K562 (cell line): ENCODE data around the gene CISD3. TPM values are rescaled to one million over a fixed set of nuclear protein-coding genes. Genes with fewer than 3 reads are reported as not detected.

Experiments
- ARHGAP35 ChIP-seq: fragments of 450-650 bp; IDR thresholded peaks from 2 replicates; pipeline ENCODE4 v1.6.1; 2018; ENCODE audit not compliant: partially characterized antibody
- BCL6 ChIP-seq: fragments of 250-450 bp; sonication (Bioruptor Pico); IDR thresholded peaks from 2 replicates; pipeline ENCODE4 v1.4.0; 2020
- CBX2 ChIP-seq: fragments of 200-600 bp; sonication (generic); IDR thresholded peaks from one replicate; pipeline ENCODE4 v1.6.1; 2012; ENCODE audit warnings: mild to moderate bottlenecking, low read length, inconsistent platforms; ENCODE audit not compliant: insufficient read depth, poor library complexity, severe bottlenecking
- CCNT2 ChIP-seq: IDR thresholded peaks from 2 replicates; pipeline ENCODE4 v1.6.1; 2011; ENCODE audit warnings: borderline replicate concordance, low read depth, mild to moderate bottlenecking, moderate library complexity, mixed read lengths, low read length; ENCODE audit not compliant: insufficient read length; ENCODE audit errors: extremely low read depth
- ELF4 ChIP-seq: fragments of 450-650 bp; formaldehyde crosslinking; IDR thresholded peaks from 2 replicates; pipeline ENCODE4 v1.4.0; 2022; ENCODE audit warnings: missing genetic modification characterization
- ETV1 ChIP-seq: fragments of 450-650 bp; conservative IDR thresholded peaks from 2 replicates; pipeline ENCODE4 v1.6.1; 2016; ENCODE audit warnings: missing genetic modification characterization, control low read depth, low read depth, missing compliant biosample characterization
- FOXK2 ChIP-seq, 2 experiments: fragments of 450-650 bp; IDR thresholded peaks in 1 of 2; conservative IDR thresholded peaks in 1 of 2; 2 replicates each; pipeline ENCODE4 v1.6.1; 2016; ENCODE audit warnings: low read depth in 2 of 2, mild to moderate bottlenecking in 1 of 2
- GATAD2B ChIP-seq: fragments of 450-650 bp; IDR thresholded peaks from 2 replicates; pipeline ENCODE4 v1.6.1; 2017; ENCODE audit warnings: mild to moderate bottlenecking, borderline replicate concordance
- HMG20A ChIP-seq: fragments of 450-650 bp; formaldehyde crosslinking; conservative IDR thresholded peaks from 2 replicates; pipeline ENCODE4 v1.4.0; 2020; ENCODE audit warnings: mild to moderate bottlenecking, mixed read lengths
- JUND ChIP-seq, 2 experiments: IDR thresholded peaks; 2 replicates in 1 of 2; 3 replicates in 1 of 2; pipeline ENCODE4 v1.6.1; 2011; ENCODE audit warnings: borderline replicate concordance in 2 of 2, low read depth in 2 of 2, low read length in 2 of 2, improper control_type of control experiment in 1 of 2, missing biosample characterization in 1 of 2, missing genetic modification characterization in 1 of 2, missing genetic modification reagents in 1 of 2
- MEF2D ChIP-seq: conservative IDR thresholded peaks from 2 replicates; pipeline ENCODE4 v1.6.1; 2016; ENCODE audit warnings: low read depth, missing genetic modification characterization, missing compliant biosample characterization
- RFX1 ChIP-seq: fragments of 450-650 bp; IDR thresholded peaks from 2 replicates; pipeline ENCODE4 v1.6.1; 2016; ENCODE audit warnings: mild to moderate bottlenecking, moderate library complexity
- SAFB2 ChIP-seq: fragments of 200-400 bp; formaldehyde crosslinking; IDR thresholded peaks from 2 replicates; pipeline ENCODE4 v1.6.1; 2018; ENCODE audit warnings: borderline replicate concordance, low read length, low read depth, moderate library complexity; ENCODE audit not compliant: severe bottlenecking
- SMAD1 ChIP-seq: fragments of 150-350 bp; IDR thresholded peaks from 2 replicates; pipeline ENCODE4 v1.6.1; 2014; ENCODE audit warnings: low read length, low read depth; ENCODE audit not compliant: partially characterized antibody
- SMARCE1 ChIP-seq: fragments of 450-650 bp; IDR thresholded peaks from 2 replicates; pipeline ENCODE4 v1.7.1; 2016; ENCODE audit warnings: mild to moderate bottlenecking
- SRF ChIP-seq, 2 experiments: fragments of 250-450, 450-650 bp in 1 of 2; sonication (Bioruptor Pico) in 1 of 2; sonication (generic) in 1 of 2; formaldehyde crosslinking; IDR thresholded peaks; 2 replicates each; pipeline versions ENCODE4 v1.5.0 to v1.5.1; 2020 to 2022; ENCODE audit warnings: mild to moderate bottlenecking in 1 of 2, missing genetic modification reagents in 1 of 2
- TCF7 ChIP-seq: sonication (generic); IDR thresholded peaks from 2 replicates; pipeline ENCODE4 v1.6.1; 2016; ENCODE audit warnings: antibody characterized with exemption, borderline replicate concordance
- ZNF316 ChIP-seq: fragments of 450-650 bp; IDR thresholded peaks from 2 replicates; pipeline ENCODE4 v1.6.1; 2016
- ZNF780A ChIP-seq: fragments of 250-450 bp; sonication (Bioruptor Pico); IDR thresholded peaks from 2 replicates; pipeline ENCODE4 v1.5.0; 2021; ENCODE audit warnings: mild to moderate bottlenecking
- polyA plus RNA-seq, 8 experiments: library from polyadenylated mRNA; depleted of rRNA in 4 of 8; stranded (reverse) in 5 of 8; unstranded in 3 of 8; fragments of >200 nt; fragmentation: Nextera tagmentation in 2 of 8; fragmentation: Illumina TruSeq in 1 of 8; extraction: Ambion mirVana in 2 of 8; extraction: Trizol in 1 of 8; gene quantifications; 2 replicates each; pipeline versions ENCODE4 v1.2.1 to v1.2.3, GENCODE V29; 2011 to 2014; ENCODE audit warnings: inconsistent platforms in 1 of 8, missing spikeins in 1 of 8
- total RNA-seq, 7 experiments: library from RNA; depleted of rRNA in 6 of 7; stranded (reverse); fragments of >200 nt in 6 of 7; fragmentation: Illumina TruSeq in 2 of 7; extraction: Trizol in 2 of 7; gene quantifications; 2 replicates each; pipeline versions ENCODE4 v1.2.1 to v1.2.3, GENCODE V29; 2011 to 2021; ENCODE audit warnings: low replicate concordance in 1 of 7
- TF ChIP-seq, protein P1 (sequence below), 3 experiments: fragments of 200-800 bp in 1 of 3; sonication (Bioruptor generic) in 1 of 3; sonication (generic) in 1 of 3; formaldehyde crosslinking in 1 of 3; IDR thresholded peaks; 2 replicates each; pipeline versions ENCODE4 v1.6.1 to v1.8.0; 2016 to 2022; ENCODE audit warnings: mild to moderate bottlenecking in 2 of 3, missing compliant biosample characterization in 2 of 3, missing genetic modification characterization in 2 of 3, missing genetic modification reagents in 1 of 3
- TF ChIP-seq, protein P2 (sequence below): sonication (generic); formaldehyde crosslinking; IDR thresholded peaks from 2 replicates; pipeline ENCODE4 v1.8.1; 2022; ENCODE audit warnings: missing genetic modification reagents
- TF ChIP-seq, protein P3 (sequence below): fragments of 450-650 bp; formaldehyde crosslinking; IDR thresholded peaks from 2 replicates; pipeline ENCODE4 v1.4.0; 2020; ENCODE audit warnings: mild to moderate bottlenecking

Gene CISD3
- total and polyA plus RNA-seq, 9 of the 15 experiments (the other 6 are each of a cell fraction or from before 2014, with no cell fraction given), result 5.0 to 60.7 (median 15.7) TPM

DNA sequence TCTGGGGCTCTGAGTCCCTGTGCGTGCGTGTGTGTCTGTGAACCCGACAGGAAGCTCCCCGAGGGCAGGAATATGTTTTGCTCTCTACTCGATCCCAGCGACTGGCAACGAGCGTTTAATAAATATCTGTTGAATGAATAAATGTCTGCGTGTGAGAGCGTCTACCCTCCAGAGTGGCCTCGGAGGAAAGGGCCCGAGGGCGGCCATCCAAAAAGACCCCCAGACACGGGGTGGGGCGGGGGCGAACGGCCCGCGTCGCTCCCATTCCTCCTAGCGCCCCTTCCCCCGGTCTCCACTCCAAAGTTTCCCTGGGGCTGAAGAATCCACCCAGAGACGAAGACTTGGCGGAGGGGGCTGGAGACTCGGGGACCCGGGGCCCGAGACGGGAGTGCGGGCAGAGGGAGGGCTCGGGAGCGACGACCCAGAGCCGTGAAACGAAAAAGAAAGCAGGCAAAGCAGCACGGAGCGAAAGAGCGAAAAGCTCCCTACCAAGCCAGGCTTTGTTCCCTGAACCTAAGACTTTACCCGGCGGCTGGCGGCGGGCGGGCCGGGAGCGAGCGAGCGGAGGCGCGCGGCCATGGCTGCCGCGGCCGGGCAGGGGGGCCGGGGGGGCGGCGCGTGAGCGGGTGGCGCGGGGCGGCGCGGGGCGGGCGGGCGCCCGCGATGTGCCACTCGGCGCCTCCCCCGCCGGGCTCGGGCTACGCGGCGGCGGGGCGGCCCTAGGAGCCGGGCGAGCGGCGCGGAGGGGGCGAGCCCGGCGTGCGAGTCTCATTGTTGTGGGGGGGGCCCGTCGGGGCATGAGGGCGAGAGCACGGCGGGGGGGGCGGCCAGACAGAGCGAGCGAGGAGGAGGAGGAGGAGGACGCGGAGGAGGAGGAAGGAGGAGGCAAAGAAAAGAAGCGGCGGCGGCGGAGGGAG is 25.3 kb upstream of the CISD3 start, which contains the start of gene MLLT6 (continued):
- no peak for TF ChIP-seq ZNF780A (CRISPR knock-in tag)
- no peak for TF ChIP-seq ARHGAP35
- no peak for TF ChIP-seq TCF7
- TF ChIP-seq GATAD2B, result 0 out of 2 replicates have a peak, but pooled peaks have one; percentile 31
- TF ChIP-seq ETV1 (tag), result no peak
- no peak for TF ChIP-seq RFX1
- TF ChIP-seq SAFB2, result no peak
- no peak for TF ChIP-seq MEF2D (tag)
- no peak for TF ChIP-seq SRF (CRISPR knock-in tag; IDR thresholded peaks at IDR 0.05)
- TF ChIP-seq CCNT2, result no peak
- peak; percentile 7; the same call in 1 of the 2 replicates for TF ChIP-seq SMARCE1
- TF ChIP-seq, protein P1, sequence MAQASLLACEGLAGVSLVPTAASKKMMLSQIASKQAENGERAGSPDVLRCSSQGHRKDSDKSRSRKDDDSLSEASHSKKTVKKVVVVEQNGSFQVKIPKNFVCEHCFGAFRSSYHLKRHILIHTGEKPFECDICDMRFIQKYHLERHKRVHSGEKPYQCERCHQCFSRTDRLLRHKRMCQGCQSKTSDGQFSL (CRISPR knock-in tag; IDR thresholded peaks at IDR 0.05), result peak; percentile 78; the same call in 1 of the 2 replicates
- TF ChIP-seq, protein P1 (tag; IDR thresholded peaks at IDR 0.05), result peak in 1 of 2 experiments; percentile 88; a peak in 2 of 4 replicates
- TF ChIP-seq HMG20A (CRISPR knock-in tag), result no peak
- TF ChIP-seq SMAD1, result no peak
- TF ChIP-seq, protein P2, sequence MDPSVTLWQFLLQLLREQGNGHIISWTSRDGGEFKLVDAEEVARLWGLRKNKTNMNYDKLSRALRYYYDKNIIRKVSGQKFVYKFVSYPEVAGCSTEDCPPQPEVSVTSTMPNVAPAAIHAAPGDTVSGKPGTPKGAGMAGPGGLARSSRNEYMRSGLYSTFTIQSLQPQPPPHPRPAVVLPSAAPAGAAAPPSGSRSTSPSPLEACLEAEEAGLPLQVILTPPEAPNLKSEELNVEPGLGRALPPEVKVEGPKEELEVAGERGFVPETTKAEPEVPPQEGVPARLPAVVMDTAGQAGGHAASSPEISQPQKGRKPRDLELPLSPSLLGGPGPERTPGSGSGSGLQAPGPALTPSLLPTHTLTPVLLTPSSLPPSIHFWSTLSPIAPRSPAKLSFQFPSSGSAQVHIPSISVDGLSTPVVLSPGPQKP (CRISPR knock-in tag), result no peak
- TF ChIP-seq BCL6 (CRISPR knock-in tag), result no peak
- TF ChIP-seq CBX2, result no peak
- no peak for TF ChIP-seq FOXK2 (conservative IDR thresholded peaks at IDR 0.05 in 1 of 2, IDR thresholded peaks at IDR 0.05 in 1 of 2; ENCODE audit: low read depth in 2 of 2)
- TF ChIP-seq, protein P3, sequence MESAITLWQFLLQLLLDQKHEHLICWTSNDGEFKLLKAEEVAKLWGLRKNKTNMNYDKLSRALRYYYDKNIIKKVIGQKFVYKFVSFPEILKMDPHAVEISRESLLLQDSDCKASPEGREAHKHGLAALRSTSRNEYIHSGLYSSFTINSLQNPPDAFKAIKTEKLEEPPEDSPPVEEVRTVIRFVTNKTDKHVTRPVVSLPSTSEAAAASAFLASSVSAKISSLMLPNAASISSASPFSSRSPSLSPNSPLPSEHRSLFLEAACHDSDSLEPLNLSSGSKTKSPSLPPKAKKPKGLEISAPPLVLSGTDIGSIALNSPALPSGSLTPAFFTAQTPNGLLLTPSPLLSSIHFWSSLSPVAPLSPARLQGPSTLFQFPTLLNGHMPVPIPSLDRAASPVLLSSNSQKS (CRISPR knock-in tag), result no peak
- TF ChIP-seq ZNF316, result peak; percentile 90
- 0 out of 2 replicates have a peak, but pooled peaks have one; percentile 15 for TF ChIP-seq ELF4
- no peak for TF ChIP-seq JUND (IDR thresholded peaks at IDR 0.05; ENCODE audit: borderline replicate concordance, low read depth, low read length)
- no peak for TF ChIP-seq JUND (tag; IDR thresholded peaks at IDR 0.05; ENCODE audit: borderline replicate concordance, low read depth, low read length)
